Transverse colon (tissue), 4 donors: ENCODE data around the gene JUN. TPM values are rescaled to one million over a fixed set of nuclear protein-coding genes. Genes with fewer than 3 reads are reported as not detected.
A peak's percentile ranks its signal among the peaks of the same experiment; 100 is the strongest.

Experiments used
- DNase-seq: peaks from one replicate; pipeline ENCODE4 v3.0.0-alpha.2; 2019
- H3K27ac ChIP-seq, 4 donors: fragments of 200-600 bp; sonication (generic); 2 replicates each; pipeline ENCODE4 v1.5.1; 2016 to 2018; ENCODE audit warnings: inconsistent platforms in 4 of 4
- H3K27me3 ChIP-seq: fragments of 200-600 bp; sonication (generic); 2 replicates; pipeline ENCODE4 v1.5.1; 2017; ENCODE audit warnings: inconsistent platforms
- H3K36me3 ChIP-seq, 4 donors: fragments of 200-600 bp; sonication (generic); 2 replicates each; pipeline ENCODE4 v1.5.1; 2017 to 2019; ENCODE audit warnings: inconsistent platforms in 4 of 4
- H3K4me1 ChIP-seq, 4 donors: fragments of 200-600 bp; sonication (generic); 2 replicates each; pipeline ENCODE4 v1.5.1; 2017 to 2020; ENCODE audit warnings: inconsistent platforms in 4 of 4
- H3K4me3 ChIP-seq, 4 donors: fragments of 200-600 bp; sonication (generic); 1 replicate in 1 of 4; 2 replicates in 3 of 4; pipeline versions ENCODE4 v1.5.1 to v1.6.1; 2017 to 2019; ENCODE audit warnings: inconsistent platforms in 4 of 4
- H3K9me3 ChIP-seq, 2 donors: fragments of 200-600 bp; sonication (generic); 2 replicates each; pipeline ENCODE4 v1.5.1; 2017 to 2019; ENCODE audit warnings: inconsistent platforms in 2 of 2
- CTCF ChIP-seq, 5 experiments: fragments of 200-600 bp in 3 of 5; fragments of 450-650 bp in 2 of 5; sonication (generic) in 3 of 5; IDR thresholded peaks; 1 replicate in 2 of 5; 2 replicates in 3 of 5; pipeline ENCODE4 v1.5.1; 2016 to 2017; ENCODE audit warnings: antibody characterized with exemption in 5 of 5, inconsistent platforms in 3 of 5, mild to moderate bottlenecking in 2 of 5, moderate library complexity in 1 of 5
- EP300 ChIP-seq: sonication (generic); formaldehyde crosslinking; IDR thresholded peaks from one replicate; pipeline ENCODE4 v1.6.1; 2017; ENCODE audit warnings: antibody characterized with exemption, low read depth
- POLR2A ChIP-seq: fragments of 450-650 bp; IDR thresholded peaks from one replicate; pipeline ENCODE4 v1.6.1; 2016; ENCODE audit warnings: antibody characterized with exemption, mild to moderate bottlenecking, moderate library complexity
- POLR2AphosphoS5 ChIP-seq, 3 donors: sonication (generic); formaldehyde crosslinking; IDR thresholded peaks; one replicate each; pipeline ENCODE4 v1.6.1; 2016; ENCODE audit warnings: antibody characterized with exemption in 3 of 3
- WGBS, 2 donors: methylation state at CpG; one replicate each; pipeline ENCODE4 v1.1.5; 2018; ENCODE audit warnings: low coverage in 1 of 2; 5-methylcytosine and 5-hydroxymethylcytosine counted together
- in situ Hi-C, 4 donors: fragments of 200-750 bp; cut with MboI; loops; one replicate each; pipeline versions ENCODE4 v1.15.0 to v1.15.1; 2017; ENCODE audit warnings: low sequenced_read_pairs in 3 of 4, low pct_ligation_motif_present in 1 of 4, low pct_unique_long_range_greater_than_20kb in 1 of 4
- intact Hi-C: fragments of 100-400 bp; cut with DNase I; formaldehyde crosslinking; loops from one replicate; pipeline ENCODE4 v1.15.1; 2023; ENCODE audit warnings: low total_unique reads
- total RNA-seq, 4 donors: library from RNA; depleted of rRNA; stranded (reverse); fragments of >200 nt; gene quantifications; one replicate each; pipeline ENCODE4 v1.1.0, GENCODE V29; 2016

The JUN gene
- total RNA-seq, 4 donors from 2014 or later: 315 to 440 (median 376) TPM

- no peak for DNase-seq
- intact Hi-C loops: no loop called here
- in situ Hi-C loops: loop anchor here in 1 of 4 donors (25.0 kb wide), 1 partner anchor 957 kb away; no protein-coding TSS in a partner anchor
- H3K4me1 ChIP-seq: peaks cover 3 to 14% (median 11%) of the 10 kb centered on the region in 4 donors
- no peak overlapping the region for H3K4me3 ChIP-seq
- peak overlapping the region; percentile 45 to 73 (median 66) for H3K27ac ChIP-seq
- H3K36me3 ChIP-seq: no peaks in the 10 kb centered on the region
- WGBS, 2 donors: 66 to 87% methylated on average over 3 to 7 of the region's 7 CpGs
- TF ChIP-seq EP300: no peak
- TF ChIP-seq POLR2A: no peak
- no peak for TF ChIP-seq POLR2AphosphoS5 (IDR thresholded peaks at IDR 0.05)
- TF ChIP-seq CTCF (IDR thresholded peaks at IDR 0.05): no peak
- no peaks in the 10 kb centered on the region for H3K27me3 ChIP-seq
- H3K9me3 ChIP-seq: no peaks in the 10 kb centered on the region
These were observed 29.0 kb downstream of the JUN start for GRCh38 chr1:58754683-58755467.

GRCh38 chr1:58754073-58754613 is 29.7 kb downstream of the JUN start:
- H3K27me3 ChIP-seq: no peaks in the 10 kb centered on the region
- 63 to 89% methylated on average over 1 to 3 of the region's 3 CpGs for WGBS, 2 donors

GRCh38 chr1:58753431-58753866 is 30.4 kb downstream of the JUN start:
- Histone ChIP-seq H3K27ac (peak overlapping the region in 2 of 4 donors; percentile 18 to 31), H3K36me3 (no peaks in the 10 kb centered on the region), H3K4me1 (peaks cover 3 to 14% (median 11%) of the 10 kb centered on the region in 4 donors), H3K9me3 (no peaks in the 10 kb centered on the region), H3K4me3 (no peak overlapping the region), H3K27me3 (no peaks in the 10 kb centered on the region)
- DNase-seq: no peak
- TF ChIP-seq POLR2A (no peak), EP300 (no peak), CTCF (IDR thresholded peaks at IDR 0.05) (no peak), POLR2AphosphoS5 (IDR thresholded peaks at IDR 0.05) (no peak)
- intact Hi-C loops: no loop called here
- in situ Hi-C loops: loop anchor here in 1 of 4 donors (25.0 kb wide), 1 partner anchor 959 kb away; no protein-coding TSS in a partner anchor
- WGBS, 2 donors: 75 to 88% methylated on average over 4 of the region's 4 CpGs

More at GRCh38 chr1:58754073-58754613, 29.7 kb downstream of the JUN start:
- H3K36me3 ChIP-seq: no peaks in the 10 kb centered on the region
- TF ChIP-seq POLR2A: no peak
- no peak for TF ChIP-seq POLR2AphosphoS5 (IDR thresholded peaks at IDR 0.05)
- TF ChIP-seq CTCF (IDR thresholded peaks at IDR 0.05): no peak
- TF ChIP-seq EP300: no peak
- H3K27ac ChIP-seq: peak overlapping the region in 3 of 4 donors; percentile 45 to 66 (median 65)
- no peaks in the 10 kb centered on the region for H3K9me3 ChIP-seq
- in situ Hi-C loops (loop anchor here in 1 of 4 donors (25.0 kb wide), 1 partner anchor 958 kb away; no protein-coding TSS in a partner anchor), intact Hi-C loops (no loop called here)
- no peak for DNase-seq
- H3K4me3 ChIP-seq: no peak overlapping the region
- H3K4me1 ChIP-seq: peaks cover 3 to 14% (median 11%) of the 10 kb centered on the region in 4 donors

GRCh38 chr1:58749646-58750045 is 34.2 kb downstream of the JUN start:
- Histone ChIP-seq H3K27me3 (no peaks in the 10 kb centered on the region), H3K27ac (no peak overlapping the region), H3K4me3 (no peak overlapping the region), H3K9me3 (no peaks in the 10 kb centered on the region), H3K4me1 (no peaks in the 10 kb centered on the region), H3K36me3 (no peaks in the 10 kb centered on the region)
- in situ Hi-C loops (loop anchor here (10.0 to 25.0 kb wide), 4 partner anchors 538 to 1188 kb away; partner anchors contain the start of genes CYP2J2 (in 1 of the 4) and FGGY (in 1 of the 4)), intact Hi-C loops (no loop called here)
- no peak for DNase-seq
- WGBS, 2 donors: 83 to 100% methylated on average over 1 of the region's 1 CpG
- no peak for TF ChIP-seq POLR2AphosphoS5 (IDR thresholded peaks at IDR 0.05)
